Endometrial microvascular endothelial cells (primary cell): ENCODE data around the gene VEPH1. TPM values are rescaled to one million over a fixed set of nuclear protein-coding genes. Genes with fewer than 3 reads are reported as not detected.

Experiments
- in situ Hi-C: cut with HindIII; loops from 2 replicates; pipeline ENCODE4 v1.10.0; 2017; ENCODE audit warnings: low sequenced_read_pairs, low pct_unique_long_range_greater_than_20kb; ENCODE audit errors: inconsistent ontology term
- total RNA-seq: library from RNA; depleted of rRNA; stranded (reverse); fragments of >200 nt; gene quantifications from one replicate; pipeline ENCODE4 v1.2.3, GENCODE V29; 2015; ENCODE audit errors: inconsistent ontology term

The VEPH1 gene
- total RNA-seq, 1 donor from 2014 or later = 204 TPM

DNA sequence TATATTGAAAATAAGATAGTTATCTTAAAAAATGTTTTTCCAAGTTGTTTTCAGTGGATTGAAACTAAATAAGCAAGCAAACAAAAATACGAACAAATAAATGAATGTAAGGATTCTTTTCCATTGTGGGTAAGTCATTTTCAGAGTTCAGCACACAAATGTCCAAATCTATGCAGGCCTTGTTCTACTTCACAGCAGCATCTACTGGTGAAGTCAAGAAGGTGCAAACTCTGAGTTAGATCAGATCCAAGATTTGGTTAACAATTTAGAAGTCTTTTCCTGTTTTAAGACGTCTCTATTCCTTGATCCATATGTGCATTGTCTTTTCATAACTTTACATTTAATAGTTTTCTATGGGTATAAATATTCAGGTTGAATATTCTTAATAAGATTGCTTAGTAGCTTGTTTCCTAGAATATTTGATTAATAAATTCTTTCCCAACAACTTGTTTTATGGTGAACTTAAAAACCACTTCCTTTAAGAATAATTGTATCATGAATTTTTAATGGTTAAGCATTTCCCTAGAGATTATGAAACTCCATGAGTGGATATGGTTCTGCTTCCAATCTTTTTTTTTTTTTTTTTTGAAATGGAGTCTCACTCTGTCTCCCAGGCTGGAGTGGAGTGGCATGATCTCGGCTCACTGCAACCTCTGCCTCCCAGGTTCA is 56.1 kb downstream of the VEPH1 start:
- in situ Hi-C loops = no loop called here

DNA sequence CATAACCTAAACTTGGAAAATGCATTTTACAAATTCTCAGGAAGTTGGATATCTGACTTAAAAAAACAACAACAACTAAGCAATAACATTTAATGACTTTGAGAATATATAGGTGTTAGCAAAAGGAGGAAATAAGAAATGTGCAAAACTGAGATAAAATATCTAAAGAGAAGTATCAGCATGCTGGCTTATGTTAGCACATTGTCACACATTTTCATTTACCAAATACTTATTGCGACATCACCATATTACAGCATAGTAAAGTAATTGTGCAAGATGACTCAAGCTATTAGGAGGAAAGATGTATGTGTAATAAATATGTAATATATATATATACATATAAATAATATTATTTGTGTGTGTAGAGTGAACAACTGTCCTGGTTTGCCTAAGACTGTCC is 57.4 kb downstream of the VEPH1 start:
- in situ Hi-C loops = no loop called here

DNA sequence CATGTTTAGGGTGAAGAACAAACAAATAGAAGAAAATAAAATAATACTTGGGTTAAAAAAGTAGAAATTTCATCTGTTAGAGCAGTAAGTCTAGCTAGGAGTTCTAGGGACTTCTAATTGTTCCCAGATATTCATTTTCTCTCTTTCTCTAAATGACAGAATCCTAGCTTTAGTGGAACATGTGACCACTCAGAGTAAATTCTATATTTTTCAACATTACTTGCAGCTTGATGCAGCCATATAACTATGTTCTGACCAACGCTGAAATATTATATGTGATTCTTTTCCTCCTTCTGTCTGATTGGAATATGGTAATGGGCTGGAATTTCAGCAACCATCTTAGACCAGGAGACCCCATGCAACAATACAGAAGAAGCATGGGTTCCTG is 58.4 kb downstream of the VEPH1 start:
- in situ Hi-C loops = no loop called here

DNA sequence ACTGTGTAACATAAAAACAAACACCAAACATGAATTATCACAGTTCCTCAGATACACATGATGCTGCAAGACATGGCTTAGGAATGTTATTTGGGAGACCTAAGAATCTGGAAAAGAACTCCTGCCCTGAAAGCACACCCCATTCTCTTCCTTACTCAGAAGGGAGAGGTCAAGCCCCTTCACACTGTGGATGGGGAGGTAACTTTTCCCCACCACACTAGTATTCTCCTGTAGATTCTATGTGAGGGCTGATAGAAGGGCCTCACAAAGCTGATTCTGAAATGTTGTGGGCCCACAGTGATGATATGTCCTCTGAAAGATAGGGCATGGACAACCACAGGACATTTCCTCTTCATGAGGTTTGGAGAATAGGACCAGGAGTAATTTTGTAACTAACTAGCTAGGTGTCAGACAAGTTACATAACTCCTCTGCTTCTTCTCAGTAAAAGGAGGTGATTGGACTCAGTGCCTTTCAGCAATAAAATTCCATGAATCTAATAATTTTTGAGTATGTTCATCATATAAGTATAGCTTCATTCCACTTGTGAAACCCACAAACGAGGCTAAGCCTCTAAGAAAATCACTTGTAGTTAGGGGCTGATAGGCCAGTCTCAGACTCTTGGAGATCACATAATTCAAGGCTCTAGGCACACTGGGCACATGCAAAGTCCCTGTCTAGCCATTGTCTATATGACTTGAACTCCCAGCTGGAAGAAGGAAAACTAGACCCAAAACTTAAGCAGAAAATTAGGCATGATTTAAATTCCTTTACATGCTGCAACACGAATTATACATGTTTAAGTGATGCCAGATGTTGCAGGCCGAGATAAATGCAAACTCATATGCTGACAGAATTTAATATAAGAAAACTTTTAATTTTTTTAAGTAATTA is 59.1 kb downstream of the VEPH1 start:
- in situ Hi-C loops = no loop called here

DNA sequence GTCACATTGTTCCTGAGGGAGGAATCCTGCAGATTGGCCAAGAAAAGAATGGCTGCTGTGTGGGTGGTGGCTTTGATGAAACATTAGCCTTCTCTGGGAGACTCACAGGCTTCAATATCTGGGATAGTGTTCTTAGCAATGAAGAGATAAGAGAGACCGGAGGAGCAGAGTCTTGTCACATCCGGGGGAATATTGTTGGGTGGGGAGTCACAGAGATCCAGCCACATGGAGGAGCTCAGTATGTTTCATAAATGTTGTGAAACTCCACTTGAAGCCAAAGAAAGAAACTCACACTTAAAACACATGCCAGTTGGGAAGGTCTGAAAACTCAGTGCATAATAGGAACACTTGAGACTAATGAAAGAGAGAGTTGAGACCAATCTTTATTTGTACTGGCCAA is 60.5 kb downstream of the VEPH1 start:
- in situ Hi-C loops = no loop called here

DNA sequence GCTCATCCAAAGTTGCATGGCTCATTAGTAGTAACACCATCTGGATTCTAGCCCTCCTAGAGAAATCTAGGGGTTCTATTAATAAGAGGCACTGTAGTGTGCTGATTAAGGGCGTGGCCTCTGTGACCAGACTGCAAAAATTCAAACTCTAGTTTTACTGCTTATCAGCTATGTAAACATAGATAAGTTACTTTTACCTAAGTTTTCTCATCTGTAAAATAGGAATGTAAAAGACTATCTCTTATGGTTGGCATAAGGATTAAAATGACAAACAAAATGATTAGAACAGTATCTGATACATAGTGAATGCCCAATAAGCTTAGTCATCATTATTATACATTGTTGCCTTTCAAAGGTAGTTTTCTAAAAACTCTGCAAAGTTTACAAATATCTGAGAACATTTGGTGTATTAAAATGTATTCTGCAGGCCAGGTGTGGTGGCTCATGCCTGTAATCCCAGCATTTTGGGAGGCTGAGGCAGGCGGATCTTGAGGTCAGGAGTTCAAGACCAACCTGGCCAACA is 62.1 kb downstream of the VEPH1 start:
- in situ Hi-C loops = no loop called here

DNA sequence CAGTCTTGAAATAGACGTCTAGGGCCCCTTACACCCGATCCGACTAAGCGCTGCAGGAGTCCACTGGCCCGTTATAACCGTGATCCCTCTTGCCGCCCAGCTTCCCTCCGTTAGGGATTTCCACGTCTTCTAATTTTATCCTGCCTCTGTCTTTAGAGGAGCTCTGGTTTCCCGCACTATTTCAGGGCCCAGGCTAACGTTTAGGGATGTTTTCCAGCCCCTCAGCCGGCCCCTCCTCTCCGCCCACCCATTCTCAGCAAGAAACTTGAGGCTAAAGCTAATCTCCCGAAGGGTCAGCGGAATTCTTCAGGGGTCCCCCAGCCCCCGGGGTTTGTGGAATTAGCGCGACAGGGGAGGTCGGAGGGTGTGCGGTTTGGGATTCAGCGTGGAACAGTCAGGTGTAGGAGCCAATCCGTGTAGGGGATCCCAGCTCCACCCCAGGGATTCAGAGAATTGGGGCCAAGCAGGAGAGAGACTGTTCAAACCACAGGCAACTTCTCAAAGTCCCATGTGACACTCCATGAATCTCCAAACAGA is 65.0 kb downstream of the VEPH1 start:
- in situ Hi-C loops = loop anchor here (10.0 kb wide), 1 partner anchor 57 kb away; no protein-coding TSS in a partner anchor

DNA sequence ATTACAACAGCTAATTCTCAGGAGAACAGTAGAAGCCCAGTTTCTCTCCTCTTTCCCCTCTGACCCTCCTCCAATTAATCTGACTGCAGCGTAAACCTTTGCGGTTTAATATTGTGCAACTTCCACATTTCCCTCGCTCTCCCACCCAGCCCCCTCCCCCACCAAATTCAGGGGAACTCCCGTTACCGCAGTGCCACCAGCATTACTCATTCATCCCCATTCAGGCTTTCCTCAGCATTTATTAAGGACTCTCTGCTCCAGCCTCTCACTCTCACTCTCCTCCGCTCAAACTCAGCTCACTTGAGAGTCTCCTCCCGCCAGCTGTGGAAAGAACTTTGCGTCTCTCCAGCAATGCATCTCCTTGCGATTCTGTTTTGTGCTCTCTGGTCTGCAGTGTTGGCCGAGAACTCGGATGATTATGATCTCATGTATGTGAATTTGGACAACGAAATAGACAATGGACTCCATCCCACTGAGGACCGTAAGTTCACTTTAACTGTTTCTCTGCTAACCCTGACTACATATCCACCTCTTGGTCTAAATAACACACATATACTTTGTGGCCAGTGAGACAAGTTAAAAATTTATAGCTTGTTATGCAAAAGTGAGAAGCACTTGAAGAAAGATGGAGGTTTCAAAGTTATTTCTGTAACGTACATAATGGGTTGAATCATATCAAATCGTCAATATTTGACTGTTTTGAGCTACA is 66.5 kb downstream of the VEPH1 start, which contains the start of gene PTX3:
PTX3 (plus strand) TSS at position 268 of the 709 bp plus-strand sequence; CDS start at position 352, 84 bp downstream.
- in situ Hi-C loops = loop anchor here (10.0 kb wide), 1 partner anchor 58 kb away; no protein-coding TSS in a partner anchor

DNA sequence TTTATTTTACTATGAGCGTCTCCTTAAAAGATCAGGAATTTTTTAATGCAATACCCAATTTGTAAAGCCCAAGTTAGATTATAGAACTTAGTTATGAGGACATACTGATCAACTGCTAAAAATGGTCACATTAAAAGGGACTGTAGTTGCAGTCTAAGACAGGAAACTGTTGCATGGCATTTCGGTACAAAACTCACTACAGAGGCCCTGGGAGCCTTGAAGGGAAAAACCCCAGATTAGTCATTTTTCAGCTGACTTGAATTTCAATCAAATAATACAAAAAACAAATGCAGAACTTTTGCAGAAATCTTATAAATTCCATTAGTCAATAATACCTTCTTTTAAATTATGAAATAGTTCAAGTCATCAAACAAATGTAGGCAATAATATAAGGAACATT is 73.5 kb downstream of the VEPH1 start:
- in situ Hi-C loops = loop anchor here (10.0 kb wide), 1 partner anchor 65 kb away; no protein-coding TSS in a partner anchor

DNA sequence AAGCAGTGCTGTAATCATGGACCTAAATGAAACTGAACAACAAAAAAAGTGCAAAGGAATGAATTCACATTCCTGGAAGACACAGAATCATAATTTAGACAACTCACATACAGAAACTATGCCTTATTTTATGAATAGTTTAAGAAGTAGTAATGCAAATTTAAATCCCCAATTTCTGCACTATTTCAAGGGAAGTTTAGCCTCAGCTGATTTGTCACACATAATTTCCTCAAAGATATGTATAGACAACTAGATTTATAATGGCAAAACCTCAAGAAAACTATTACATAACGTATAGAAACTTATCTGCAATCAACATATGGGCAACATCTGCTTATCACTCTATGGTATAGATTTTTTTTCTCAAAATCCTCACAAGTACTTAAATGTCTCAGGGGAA is 74.4 kb downstream of the VEPH1 start:
- in situ Hi-C loops = no loop called here

DNA sequence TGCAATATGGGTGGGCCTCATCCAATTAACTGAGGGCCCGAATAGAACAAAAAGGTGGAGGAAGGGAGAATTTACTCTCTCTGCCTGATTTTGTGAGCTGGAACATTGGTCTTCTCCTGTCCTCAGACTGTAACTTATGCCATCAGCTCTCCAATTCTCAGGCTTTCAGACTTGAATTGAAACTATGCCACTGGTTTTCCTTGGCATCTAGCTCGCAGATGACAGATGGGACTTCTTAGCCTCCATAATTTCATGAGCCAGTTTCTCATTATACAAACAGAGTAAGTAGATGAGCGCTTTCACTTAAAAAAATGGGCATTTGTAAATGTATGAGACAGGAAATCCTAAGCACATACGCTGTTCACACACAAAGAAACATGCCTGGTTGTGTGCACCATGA is 75.3 kb downstream of the VEPH1 start:
- in situ Hi-C loops = no loop called here

DNA sequence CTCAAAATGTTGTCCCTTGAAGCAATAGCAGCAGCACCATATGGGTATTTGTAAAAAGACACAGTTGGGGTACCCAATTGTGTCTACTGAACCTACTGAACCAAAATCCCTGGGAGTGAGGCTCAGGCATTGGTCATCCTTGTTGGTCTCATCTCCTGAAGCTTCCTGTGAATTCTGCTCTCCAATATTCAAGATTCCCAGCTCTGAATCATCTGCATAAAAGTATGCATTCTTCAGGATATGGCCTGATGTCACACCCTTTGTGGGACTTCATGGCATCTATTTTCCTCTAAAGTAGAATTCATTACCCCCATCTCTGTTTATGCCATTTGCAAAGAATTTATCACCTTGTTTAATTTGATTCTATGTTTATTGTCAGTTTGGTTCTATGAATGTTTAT is 79.9 kb downstream of the VEPH1 start:
- in situ Hi-C loops = no loop called here

DNA sequence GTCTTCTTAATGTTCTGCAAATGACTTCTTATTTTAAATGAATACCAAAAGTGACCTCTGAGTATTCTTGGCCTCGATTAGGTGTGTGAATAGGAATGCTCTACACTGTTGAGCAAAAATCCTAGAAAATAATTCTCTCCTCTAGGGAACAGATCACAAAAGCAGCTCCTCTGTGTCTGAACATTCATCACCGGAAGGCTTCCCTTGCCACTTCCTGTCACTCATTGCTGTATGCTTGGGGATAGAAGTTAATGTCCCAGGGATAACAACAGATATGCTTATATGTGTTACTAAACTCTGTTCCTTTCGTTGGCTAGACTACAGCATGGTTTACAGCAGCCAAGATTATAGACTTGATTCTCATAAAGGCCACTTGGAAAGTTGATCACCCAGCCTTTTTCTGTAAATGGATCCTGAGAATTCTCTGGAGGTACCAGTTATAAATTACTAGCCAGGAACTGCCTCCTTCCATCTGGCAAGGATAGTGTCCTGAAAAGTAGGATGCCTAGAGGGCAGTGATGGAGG is 82.5 kb downstream of the VEPH1 start:
- in situ Hi-C loops = no loop called here

DNA sequence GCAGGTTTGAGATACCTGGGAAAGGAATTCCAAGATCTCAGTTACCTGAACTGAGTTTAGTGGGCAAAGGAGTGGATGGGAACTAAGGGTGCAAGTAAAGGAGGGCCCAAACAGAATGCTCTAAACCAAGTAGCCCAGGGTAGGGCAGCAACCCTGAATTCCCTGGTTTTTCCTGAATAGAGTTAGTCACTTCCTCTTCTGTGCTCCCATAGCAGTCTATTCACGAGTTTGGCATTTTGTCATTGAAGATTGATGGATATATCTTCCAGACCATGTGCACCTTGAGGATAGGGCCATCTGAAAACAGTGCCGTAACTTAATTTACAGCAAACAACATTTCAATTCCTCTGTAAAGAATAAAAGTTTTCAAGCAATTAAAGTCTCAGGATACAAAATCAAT is 85.1 kb downstream of the VEPH1 start:
- in situ Hi-C loops = no loop called here

DNA sequence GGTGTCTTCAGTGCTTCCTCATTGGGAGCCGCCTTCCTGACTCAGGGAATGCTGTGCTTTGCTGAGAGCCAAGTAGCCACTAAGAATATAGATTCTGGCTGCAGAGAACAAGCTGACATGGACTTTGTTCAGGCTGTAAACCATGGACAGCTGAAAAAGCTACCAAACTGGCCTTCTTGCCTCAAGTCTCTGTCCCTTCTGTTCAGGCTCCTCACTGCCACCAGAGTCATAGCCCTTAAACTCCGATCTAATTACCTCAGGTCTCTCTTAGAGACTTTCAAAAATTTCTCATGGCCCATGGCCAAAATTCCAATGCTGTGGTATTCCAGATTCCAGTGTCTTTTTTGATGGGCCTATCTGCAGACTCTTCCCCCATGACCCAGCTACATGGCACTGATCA is 86.0 kb downstream of the VEPH1 start:
- in situ Hi-C loops = no loop called here

DNA sequence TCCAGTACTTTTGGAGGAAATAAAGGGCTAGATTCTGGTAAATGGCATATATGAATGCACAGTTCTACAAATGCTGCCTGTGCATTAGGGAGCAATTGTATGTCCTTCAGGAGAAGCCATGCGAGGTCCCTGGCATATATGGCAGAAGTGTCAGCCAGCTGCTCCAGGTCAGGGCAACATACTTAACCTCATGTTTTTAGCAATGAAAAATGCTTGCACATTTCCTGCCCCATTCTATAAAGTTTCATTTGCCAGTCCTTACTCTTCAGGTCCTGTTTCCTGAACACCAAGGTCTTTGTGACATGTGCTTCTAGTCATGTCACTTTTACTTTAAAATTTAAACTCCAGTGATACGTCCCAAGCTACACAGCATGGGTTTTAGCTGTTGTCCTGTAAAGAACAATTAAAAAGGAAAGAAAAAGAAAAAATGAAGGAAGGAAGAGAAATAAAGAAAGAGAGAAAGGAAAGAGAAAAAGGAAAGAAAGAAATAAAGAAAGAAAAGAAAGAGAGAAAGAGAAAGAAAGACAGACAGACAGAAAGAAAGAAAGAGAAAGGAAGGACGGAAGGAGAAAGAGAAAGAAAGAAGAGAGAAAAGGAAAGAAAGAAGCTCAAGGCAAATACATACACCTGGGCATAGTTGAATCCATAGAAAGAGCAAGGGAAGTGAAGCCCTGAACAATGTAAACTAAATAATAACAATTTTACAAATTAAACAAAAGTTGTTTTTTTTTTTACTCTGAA is 86.7 kb downstream of the VEPH1 start:
- in situ Hi-C loops = no loop called here

DNA sequence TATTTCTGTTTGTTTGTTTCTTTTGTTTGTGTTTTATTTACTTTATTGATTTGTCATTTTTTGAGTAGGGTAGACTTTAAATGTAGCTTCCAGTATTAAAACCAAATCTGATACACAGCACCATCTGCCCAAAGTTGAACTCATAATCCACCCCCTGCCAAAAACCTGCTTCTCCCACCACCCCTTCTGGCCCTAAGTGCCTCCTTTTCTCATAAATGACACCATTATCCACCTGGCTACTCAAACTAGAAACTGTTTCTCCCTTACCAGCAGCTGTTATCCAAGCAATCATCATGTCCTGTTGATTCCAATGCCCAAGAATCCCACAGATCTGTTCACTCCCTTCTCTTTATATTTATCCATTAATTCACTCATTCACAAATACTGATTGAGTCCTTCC is 88.4 kb downstream of the VEPH1 start:
- in situ Hi-C loops = no loop called here

DNA sequence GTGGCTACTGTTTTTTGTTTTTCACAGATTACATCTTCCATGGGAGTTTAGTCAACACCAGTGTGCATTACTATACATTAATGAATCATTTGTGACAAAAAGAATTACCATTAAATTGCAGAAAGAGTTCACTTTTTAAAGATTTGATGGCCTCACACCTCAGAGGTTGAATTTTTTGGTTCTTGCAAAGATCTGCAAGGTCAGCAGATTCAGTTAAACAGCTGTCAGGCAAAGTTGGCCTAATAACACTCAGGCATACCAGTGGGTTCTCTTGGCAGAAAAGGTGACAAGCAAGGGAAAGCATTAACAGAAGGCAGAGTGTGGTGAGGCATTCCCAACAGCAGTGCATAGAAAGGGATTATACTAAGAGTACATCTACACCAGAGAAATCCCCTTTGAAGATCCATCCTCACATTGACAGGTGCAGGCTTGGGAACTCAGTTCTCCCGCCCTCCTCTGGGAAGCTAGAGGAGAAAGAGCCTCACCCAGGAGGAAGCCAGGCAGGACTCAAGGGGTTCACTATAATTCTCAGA is 90.8 kb downstream of the VEPH1 start:
- in situ Hi-C loops = no loop called here
